OCI-LY1 (cell line): ENCODE data around the gene AMOTL1.
"Not testable (repeated sequence)": the region's sequence is repeated elsewhere in the genome, so short reads cannot be mapped to it uniquely, and the experiment has no call there.

Source experiments
- H2AFZ ChIP-seq: fragments of 200-600 bp; sonication (generic), shearing (Covaris generic); 2 replicates; pipeline ENCODE4 v1.6.0; 2014; ENCODE audit warnings: antibody characterized with exemption, mild to moderate bottlenecking, low read length
- H3F3A ChIP-seq: fragments of 200-600 bp; sonication (generic), shearing (Covaris generic); 2 replicates; pipeline ENCODE4 v1.6.0; 2014; ENCODE audit warnings: mild to moderate bottlenecking, antibody characterized with exemption, low read length, moderate library complexity; ENCODE audit not compliant: insufficient read depth
- H3K27ac ChIP-seq: fragments of 200-600 bp; sonication (generic); 2 replicates; pipeline ENCODE4 v1.5.1; 2014; ENCODE audit warnings: low read length, mixed run types, mild to moderate bottlenecking, low read depth; ENCODE audit not compliant: poor library complexity, severe bottlenecking
- H3K27me3 ChIP-seq: fragments of 200-600 bp; sonication (generic); 2 replicates; pipeline ENCODE4 v1.6.0; 2014; ENCODE audit warnings: antibody characterized with exemption, mild to moderate bottlenecking, low read length, moderate library complexity; ENCODE audit not compliant: insufficient read depth
- H3K36me3 ChIP-seq: fragments of 200-600 bp; sonication (generic); 2 replicates; pipeline ENCODE4 v1.6.1; 2014; ENCODE audit warnings: mild to moderate bottlenecking, antibody characterized with exemption, low read length, moderate library complexity, mixed read lengths; ENCODE audit not compliant: insufficient read depth
- H3K4me1 ChIP-seq: fragments of 200-600 bp; sonication (generic); 2 replicates; pipeline ENCODE4 v1.5.1; 2014; ENCODE audit warnings: mild to moderate bottlenecking, low read length, moderate library complexity; ENCODE audit not compliant: insufficient read depth, severe bottlenecking
- H3K4me2 ChIP-seq: fragments of 200-600 bp; sonication (generic), shearing (Covaris generic); 2 replicates; pipeline ENCODE4 v1.6.1; 2014; ENCODE audit warnings: low read length
- H3K4me3 ChIP-seq: fragments of 200-600 bp; sonication (generic); 2 replicates; pipeline ENCODE4 v1.5.1; 2014; ENCODE audit warnings: low read length, low read depth, mild to moderate bottlenecking, mixed read lengths; ENCODE audit not compliant: poor library complexity, severe bottlenecking
- H3K79me2 ChIP-seq: fragments of 200-600 bp; shearing (Covaris generic); 2 replicates; pipeline ENCODE4 v1.6.1; 2016; ENCODE audit warnings: mixed run types, low read length, mixed read lengths; ENCODE audit not compliant: insufficient read depth
- H3K9ac ChIP-seq: fragments of 200-600 bp; sonication (generic), shearing (Covaris generic); 2 replicates; pipeline ENCODE4 v1.6.1; 2014; ENCODE audit warnings: mild to moderate bottlenecking, low read length, mixed read lengths
- H3K9me2 ChIP-seq: fragments of 200-600 bp; sonication (generic), shearing (Covaris generic); 2 replicates; pipeline ENCODE4 v1.6.1; 2014; ENCODE audit warnings: low read depth, mild to moderate bottlenecking, low read length, mixed read lengths
- H3K9me3 ChIP-seq: fragments of 200-600 bp; shearing (Covaris generic); 2 replicates; pipeline ENCODE4 v1.6.1; 2014; ENCODE audit warnings: low read length, mixed read lengths
- H4K20me1 ChIP-seq: fragments of 200-600 bp; sonication (generic), shearing (Covaris generic); 2 replicates; pipeline ENCODE4 v1.6.0; 2016; ENCODE audit warnings: mild to moderate bottlenecking, low read length; ENCODE audit not compliant: insufficient read depth
- EZH2 ChIP-seq: fragments of 200-600 bp; sonication (generic), shearing (Covaris generic); IDR thresholded peaks from 2 replicates; pipeline ENCODE4 v1.8.0; 2017; ENCODE audit warnings: borderline replicate concordance, mixed run types, mild to moderate bottlenecking, antibody characterized with exemption, low read length, moderate library complexity, mixed read lengths
- TF ChIP-seq, protein P1 (sequence below): fragments of 200-600 bp; sonication (generic), shearing (Covaris generic); IDR thresholded peaks from 2 replicates; pipeline ENCODE4 v1.5.1; 2017; ENCODE audit warnings: mild to moderate bottlenecking, antibody characterized with exemption, low read length, moderate library complexity, mixed read lengths

The AMOTL1 gene

DNA sequence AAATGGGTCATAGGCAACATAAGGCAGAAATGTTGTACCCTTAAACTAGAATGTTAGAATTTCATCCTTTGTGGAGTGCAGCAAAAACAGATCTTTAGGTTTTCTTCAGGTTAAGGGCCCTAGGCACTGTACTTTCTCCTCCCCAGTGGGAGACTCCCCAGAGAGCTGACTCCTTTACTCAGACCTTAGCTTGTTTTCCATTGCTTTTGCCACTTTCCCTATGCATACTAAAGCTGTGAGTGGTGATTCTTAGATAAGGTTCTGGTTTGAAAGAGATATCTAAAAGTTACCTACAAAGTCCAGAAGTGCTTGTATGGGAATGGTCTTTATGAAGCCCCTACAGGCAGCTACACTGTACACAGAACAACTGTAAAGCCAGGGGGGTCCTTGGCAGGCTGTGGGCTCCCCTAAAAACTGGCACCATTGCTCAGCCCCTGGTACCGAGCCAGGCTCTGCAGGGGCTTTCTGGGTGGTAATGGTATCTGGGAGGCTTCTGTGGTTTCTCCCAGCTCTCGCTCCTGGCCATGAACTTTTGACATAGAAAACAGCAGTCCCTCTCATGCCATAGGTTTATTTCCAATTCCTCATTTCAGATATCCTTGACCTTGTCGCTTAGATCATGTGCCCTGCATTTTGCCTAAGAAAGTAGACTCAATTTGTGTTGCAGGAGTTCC is 23.2 kb downstream of the AMOTL1 start:
- Histone ChIP-seq H3K4me1 (no peaks in the 10 kb centered on the region), H3K36me3 (no peaks in the 10 kb centered on the region), H3K9me2 (no peaks in the 10 kb centered on the region), H2AFZ (no peak overlapping the region), H3K79me2 (no peaks in the 10 kb centered on the region), H3K4me3 (no peak overlapping the region), H3F3A (no peaks in the 10 kb centered on the region), H3K9me3 (no peaks in the 10 kb centered on the region), H3K4me2 (no peak overlapping the region), H3K9ac (no peak overlapping the region), H4K20me1 (no peaks in the 10 kb centered on the region), H3K27ac (no peak overlapping the region), H3K27me3 (no peaks in the 10 kb centered on the region)
- no peak for TF ChIP-seq EZH2
- TF ChIP-seq, protein P1, sequence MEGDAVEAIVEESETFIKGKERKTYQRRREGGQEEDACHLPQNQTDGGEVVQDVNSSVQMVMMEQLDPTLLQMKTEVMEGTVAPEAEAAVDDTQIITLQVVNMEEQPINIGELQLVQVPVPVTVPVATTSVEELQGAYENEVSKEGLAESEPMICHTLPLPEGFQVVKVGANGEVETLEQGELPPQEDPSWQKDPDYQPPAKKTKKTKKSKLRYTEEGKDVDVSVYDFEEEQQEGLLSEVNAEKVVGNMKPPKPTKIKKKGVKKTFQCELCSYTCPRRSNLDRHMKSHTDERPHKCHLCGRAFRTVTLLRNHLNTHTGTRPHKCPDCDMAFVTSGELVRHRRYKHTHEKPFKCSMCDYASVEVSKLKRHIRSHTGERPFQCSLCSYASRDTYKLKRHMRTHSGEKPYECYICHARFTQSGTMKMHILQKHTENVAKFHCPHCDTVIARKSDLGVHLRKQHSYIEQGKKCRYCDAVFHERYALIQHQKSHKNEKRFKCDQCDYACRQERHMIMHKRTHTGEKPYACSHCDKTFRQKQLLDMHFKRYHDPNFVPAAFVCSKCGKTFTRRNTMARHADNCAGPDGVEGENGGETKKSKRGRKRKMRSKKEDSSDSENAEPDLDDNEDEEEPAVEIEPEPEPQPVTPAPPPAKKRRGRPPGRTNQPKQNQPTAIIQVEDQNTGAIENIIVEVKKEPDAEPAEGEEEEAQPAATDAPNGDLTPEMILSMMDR: no peak

DNA sequence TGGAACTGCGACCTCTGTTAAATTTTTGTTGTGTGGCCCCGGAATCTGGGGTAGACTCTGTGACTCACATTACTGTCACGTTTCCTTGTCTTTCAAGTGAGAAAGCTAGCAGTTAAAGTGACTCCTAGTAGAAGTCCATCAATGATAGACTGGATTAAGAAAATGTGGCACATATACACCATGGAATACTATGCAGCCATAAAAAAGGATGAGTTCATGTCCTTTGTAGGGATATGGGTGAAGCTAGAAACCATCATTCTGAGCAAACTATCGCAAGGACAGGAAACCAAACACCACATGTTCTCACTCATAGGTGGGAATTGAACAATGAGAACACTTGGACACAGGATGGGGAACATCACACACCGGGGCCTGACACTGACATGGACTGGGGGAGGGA is 23.8 kb downstream of the AMOTL1 start:
- not testable (repeated sequence) for H2AFZ ChIP-seq, H3K4me2 ChIP-seq, H3K4me3 ChIP-seq, H3K9ac ChIP-seq, H3K27ac ChIP-seq, H3K36me3 ChIP-seq, H3K9me2 ChIP-seq, H3K79me2 ChIP-seq, H4K20me1 ChIP-seq, H3K4me1 ChIP-seq, H3K27me3 ChIP-seq, H3F3A ChIP-seq, H3K9me3 ChIP-seq

DNA sequence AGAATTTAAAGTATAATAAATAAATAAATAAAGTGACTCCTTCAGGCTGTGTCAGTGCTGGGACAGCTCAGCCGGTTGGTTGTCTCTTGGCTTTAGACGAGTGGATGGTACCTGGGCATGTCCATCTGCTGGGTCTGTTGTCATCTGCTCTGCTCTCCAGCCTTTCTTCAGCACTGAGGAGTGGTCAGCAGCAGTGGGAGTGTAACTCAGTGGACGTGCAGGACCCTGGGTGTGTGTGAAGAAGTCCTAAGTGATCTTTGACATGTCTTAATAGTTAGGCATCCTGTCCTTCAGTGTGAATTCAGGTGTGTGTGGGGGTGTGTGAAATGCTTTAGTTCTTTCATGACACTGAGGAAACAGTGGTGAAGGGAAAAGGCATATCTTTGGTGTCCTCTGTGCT is 24.3 kb downstream of the AMOTL1 start:
- Histone ChIP-seq H3K4me1 (no peaks in the 10 kb centered on the region), H4K20me1 (no peaks in the 10 kb centered on the region), H3K36me3 (no peaks in the 10 kb centered on the region), H3K27ac (no peak overlapping the region), H3K4me2 (no peak overlapping the region), H3K9me3 (no peaks in the 10 kb centered on the region), H3K9me2 (no peaks in the 10 kb centered on the region), H3K9ac (no peak overlapping the region), H3K4me3 (no peak overlapping the region), H2AFZ (no peak overlapping the region), H3K27me3 (no peaks in the 10 kb centered on the region), H3F3A (no peaks in the 10 kb centered on the region), H3K79me2 (no peaks in the 10 kb centered on the region)
- no peak for TF ChIP-seq EZH2
- TF ChIP-seq, protein P1: no peak

DNA sequence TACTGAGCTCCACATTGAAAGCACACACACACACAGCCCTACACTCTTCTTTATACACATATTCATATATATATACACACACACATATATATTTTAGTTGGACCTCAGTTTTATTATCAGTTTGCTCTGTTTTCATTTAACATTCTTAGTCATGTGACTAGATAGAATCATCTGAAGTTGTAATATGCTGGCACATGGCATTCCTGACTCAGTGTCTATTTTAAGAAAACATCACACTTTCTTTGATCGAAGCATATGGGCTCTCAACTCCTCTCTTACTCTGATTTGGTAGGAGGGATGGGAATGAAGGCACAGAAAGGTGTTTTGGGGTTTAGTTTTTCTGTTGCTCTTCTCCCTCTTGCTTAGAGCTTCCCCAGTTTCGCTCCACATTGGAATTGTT is 24.8 kb downstream of the AMOTL1 start:
- H3K4me3 ChIP-seq: no peak overlapping the region
- H3F3A ChIP-seq: no peaks in the 10 kb centered on the region
- no peaks in the 10 kb centered on the region for H3K79me2 ChIP-seq
- H3K4me2 ChIP-seq: no peak overlapping the region
- H4K20me1 ChIP-seq: no peaks in the 10 kb centered on the region
- no peak overlapping the region for H3K9ac ChIP-seq
- H3K9me2 ChIP-seq: no peaks in the 10 kb centered on the region
- no peaks in the 10 kb centered on the region for H3K27me3 ChIP-seq
- H3K4me1 ChIP-seq: no peaks in the 10 kb centered on the region
- TF ChIP-seq EZH2: no peak
- TF ChIP-seq, protein P1: no peak
- H3K36me3 ChIP-seq: no peaks in the 10 kb centered on the region
- H3K27ac ChIP-seq: no peak overlapping the region
- no peak overlapping the region for H2AFZ ChIP-seq
- no peaks in the 10 kb centered on the region for H3K9me3 ChIP-seq
